GM19023 (cell line): Measurements from ENCODE around the gene ENG.
A peak's percentile ranks its signal among the peaks of the same experiment; 100 is the strongest.
"Not testable (repeated sequence)": the region's sequence is repeated elsewhere in the genome, so short reads cannot be mapped to it uniquely, and the experiment has no call there.

Experiments used
- ATAC-seq: cut with Tn5 transposase; IDR thresholded peaks from one replicate; pipeline ENCODE4 v1.9.1; 2021; ENCODE audit warnings: mild to moderate bottlenecking, moderate library complexity; ENCODE audit not compliant: unreplicated experiment

ENG gene

DNA sequence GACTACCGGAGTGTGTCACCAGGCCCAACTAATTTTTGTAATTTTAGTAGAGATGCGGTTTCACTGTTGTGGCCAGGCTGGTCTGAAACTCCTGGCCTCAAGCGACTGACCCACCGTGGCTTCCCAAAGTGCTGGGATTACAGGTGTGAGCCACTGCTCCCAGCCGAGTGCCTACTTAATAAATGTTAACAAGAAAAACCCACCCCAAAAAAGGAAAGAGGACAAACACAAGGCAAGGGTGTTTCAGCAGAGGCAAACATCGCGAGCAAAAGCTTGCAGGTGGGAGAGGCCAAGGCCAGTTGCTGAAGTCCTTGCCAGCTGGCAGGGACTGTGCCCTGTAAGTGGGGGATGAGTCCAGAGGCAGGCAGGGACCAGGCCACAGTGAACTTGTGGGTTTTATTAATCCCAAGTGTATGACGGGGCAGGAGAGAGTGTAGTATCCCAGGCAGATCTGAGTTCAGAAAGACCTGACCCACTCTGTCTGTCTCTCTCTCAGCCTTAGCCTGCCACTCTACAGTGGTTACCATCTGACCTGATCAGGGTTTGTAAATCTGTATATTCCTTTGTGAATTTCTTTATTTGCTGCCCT lies 58.1 kb downstream of the ENG start:
- no peak for ATAC-seq

GRCh38 chr9:127794001-127794791 lies 60.3 kb downstream of the ENG start:
- no peak for ATAC-seq

- ATAC-seq = no peak
Measured at GRCh38 chr9:127793093-127793708, 61.3 kb downstream of the ENG start.

GRCh38 chr9:127792417-127793031 lies 61.9 kb downstream of the ENG start:
- ATAC-seq = no peak

- ATAC-seq = no peak
Measured at GRCh38 chr9:127791085-127791484, 63.4 kb downstream of the ENG start.

GRCh38 chr9:127790094-127790855 lies 64.2 kb downstream of the ENG start:
- no peak for ATAC-seq

DNA sequence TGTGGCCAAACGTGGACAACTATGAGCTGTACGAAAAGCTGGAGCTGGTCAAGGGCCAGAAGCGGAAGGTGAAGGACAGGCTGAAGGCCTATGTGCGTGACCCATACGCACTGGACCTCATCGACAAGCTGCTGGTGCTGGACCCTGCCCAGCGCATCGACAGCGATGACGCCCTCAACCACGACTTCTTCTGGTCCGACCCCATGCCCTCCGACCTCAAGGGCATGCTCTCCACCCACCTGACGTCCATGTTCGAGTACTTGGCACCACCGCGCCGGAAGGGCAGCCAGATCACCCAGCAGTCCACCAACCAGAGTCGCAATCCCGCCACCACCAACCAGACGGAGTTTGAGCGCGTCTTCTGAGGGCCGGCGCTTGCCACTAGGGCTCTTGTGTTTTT lies 65.3 kb downstream of the ENG start:
- ATAC-seq = no peak

- ATAC-seq = no peak
Measured at GRCh38 chr9:127788337-127789011, 66.0 kb downstream of the ENG start.

DNA sequence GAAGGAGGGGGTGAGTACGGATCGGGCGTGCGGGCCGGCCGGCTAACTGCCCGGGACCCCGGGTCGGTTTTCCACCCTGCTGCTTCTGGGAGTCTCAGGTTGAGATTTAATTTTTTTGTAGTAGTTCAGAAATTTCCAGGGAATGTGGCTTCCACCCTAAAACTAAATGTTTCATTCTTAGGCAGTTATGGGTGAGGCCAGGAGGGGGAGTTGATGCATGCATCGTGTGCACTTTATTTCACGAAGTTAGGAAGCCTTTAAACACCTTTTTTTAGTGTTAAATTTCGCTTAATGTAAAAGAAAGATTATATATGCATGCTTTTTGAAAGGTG lies 67.7 kb downstream of the ENG start:
- no peak for ATAC-seq

GRCh38 chr9:127785933-127786772 lies 68.3 kb downstream of the ENG start, which contains the start of gene CDK9:
TSS of gene CDK9 (plus strand) at chr9:127786034. CDS start at chr9:127786149, 115 bp downstream.
- peak; percentile 74 for ATAC-seq

DNA sequence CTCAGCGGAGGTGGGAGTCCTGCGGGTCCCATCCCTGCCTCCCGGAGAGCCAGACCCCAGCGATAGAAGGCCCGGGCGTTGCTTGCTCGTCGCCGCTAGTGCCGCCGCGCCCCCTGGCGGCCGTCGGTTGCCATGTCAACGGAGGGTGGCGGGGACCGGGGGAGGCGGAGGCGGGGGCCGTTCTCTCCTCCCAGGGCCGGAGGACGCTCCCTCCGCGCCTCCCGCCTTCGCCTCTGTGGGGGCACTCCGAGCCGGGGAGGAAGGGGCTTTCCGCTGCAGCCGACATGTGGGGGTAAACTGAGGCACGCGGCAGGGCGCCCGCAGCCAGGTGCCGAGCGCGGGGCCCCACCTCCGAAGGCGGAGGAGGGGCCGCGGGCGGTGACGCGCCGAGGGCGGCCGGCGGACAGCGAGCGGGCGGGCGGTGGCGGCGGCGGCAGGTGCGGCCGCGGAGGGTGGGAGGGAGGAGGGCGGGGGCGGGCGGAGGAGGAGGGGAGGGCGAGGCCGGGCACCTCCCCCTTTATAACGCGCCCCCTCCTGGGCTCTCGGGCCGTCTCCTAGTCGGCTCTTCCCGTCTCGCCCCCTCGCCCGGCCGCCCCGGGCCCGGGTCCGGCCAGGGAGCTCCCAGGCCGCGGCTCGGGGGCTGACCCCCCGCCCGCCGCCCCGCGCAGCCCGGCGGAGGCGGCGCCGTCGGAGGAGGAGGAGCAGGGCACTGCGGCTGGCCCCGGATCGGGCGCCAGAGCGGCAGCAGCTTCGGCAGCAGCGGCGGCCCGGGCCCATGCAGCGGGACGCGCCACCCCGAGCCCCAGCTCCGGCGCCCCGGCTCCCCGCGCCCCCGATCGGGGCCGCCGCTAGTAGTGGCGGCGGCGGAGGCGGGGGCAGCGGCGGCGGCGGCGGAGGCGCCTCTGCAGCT lies 69.2 kb downstream of the ENG start:
- ATAC-seq = peak; percentile 43

GRCh38 chr9:127783111-127784008 lies 71.1 kb downstream of the ENG start:
- ATAC-seq = no peak

DNA sequence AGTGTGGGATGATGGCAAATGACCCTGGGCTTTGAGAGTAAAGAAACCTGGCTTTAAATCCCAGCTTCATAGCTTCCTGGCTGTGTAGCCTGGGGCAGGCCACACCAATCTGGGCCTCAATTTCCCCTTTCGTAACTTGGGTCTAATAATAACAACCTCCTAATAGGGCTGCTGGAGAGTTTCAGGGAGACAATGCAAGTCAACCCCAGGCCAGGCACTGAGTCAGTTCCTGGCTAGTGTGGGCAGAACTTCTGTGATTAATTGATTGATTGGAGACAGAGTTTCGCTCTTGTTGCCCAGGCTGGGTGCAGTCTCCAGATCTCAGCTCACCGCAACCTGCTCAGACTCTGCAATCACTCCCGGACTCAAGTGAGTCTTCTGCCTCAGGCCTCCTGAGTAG lies 72.7 kb downstream of the ENG start:
- no peak for ATAC-seq

DNA sequence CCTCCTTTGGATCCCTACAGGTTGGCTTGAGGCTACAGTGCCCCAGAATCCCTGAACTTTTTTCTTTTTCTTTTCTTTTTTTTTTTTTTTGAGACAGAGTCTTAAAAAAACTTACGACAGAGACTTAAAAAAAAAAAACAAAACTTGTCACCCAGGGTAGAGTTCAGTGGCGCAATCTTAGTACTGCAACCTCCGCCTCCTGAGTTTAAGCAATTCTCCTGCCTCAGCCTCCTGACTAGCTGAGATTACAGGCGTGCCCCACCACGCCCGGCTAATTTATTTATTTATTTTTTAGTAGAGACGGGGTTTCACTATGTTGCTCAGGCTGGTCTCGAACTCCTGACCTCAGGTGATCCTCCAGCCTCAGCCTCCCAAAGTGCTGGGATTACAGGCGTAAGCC lies 73.5 kb downstream of the ENG start:
- ATAC-seq = not testable (repeated sequence)

DNA sequence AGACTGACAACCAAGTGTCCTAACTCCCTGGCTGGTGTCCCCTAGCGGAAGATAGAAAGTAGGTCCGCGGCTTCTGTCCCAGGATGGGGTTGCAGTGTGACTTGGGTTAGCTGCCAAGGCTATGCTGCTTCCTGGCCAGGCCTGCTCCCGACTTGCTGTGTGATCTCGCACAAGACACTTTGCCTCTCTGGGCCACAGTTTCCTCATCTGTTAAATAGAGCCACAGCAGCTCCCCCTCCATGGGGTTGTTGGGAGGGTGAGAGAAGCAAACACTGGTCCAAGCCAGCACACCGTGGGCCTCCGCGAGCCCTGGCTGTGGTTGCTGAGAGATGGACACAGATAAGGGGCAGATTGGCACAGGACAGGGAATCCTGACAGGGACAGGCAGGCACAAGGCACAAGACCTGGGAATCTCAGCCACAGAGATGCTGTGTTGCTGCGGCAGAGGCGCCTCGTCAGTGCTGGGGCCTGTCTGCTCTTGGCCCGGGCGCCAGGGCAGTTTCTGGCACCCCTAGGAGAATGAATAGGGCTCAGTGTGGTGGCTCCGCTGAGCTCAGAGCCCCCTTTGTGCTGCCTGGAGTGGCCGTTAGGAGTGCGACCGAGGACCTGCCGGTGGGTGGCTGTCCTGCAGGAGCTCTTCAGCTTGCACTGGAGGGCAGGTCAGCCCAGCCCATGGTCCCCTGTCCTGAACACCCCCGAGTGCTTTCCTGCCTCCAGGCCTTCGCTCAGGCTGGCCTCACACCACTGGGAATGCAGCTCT lies 74.2 kb downstream of the ENG start:
- ATAC-seq = no peak

GRCh38 chr9:127779136-127779981 lies 75.1 kb downstream of the ENG start:
- ATAC-seq = peak; percentile 52
